B cell (primary cell): ENCODE data around the gene H2BW2. TPM values are rescaled to one million over a fixed set of nuclear protein-coding genes. Genes with fewer than 3 reads are reported as not detected.
"Not testable (repeated sequence)": the region's sequence is repeated elsewhere in the genome, so short reads cannot be mapped to it uniquely, and the experiment has no call there.

Experiments
- ATAC-seq: fragments of 200-7000 bp; cut with Tn5 transposase; one replicate; pipeline ENCODE4 v1.10.0; 2021; ENCODE audit warnings: low read depth, mild to moderate bottlenecking, moderate number of reproducible peaks, moderate library complexity
- CTCF ChIA-PET: fragments of 350-600 bp; sonication (Branson Sonifier 250); formaldehyde crosslinking; loops from one replicate; lab custom pipeline; 2021; ENCODE audit warnings: antibody characterized with exemption, inconsistent platforms; lab: Charles Lee
- POLR2A ChIA-PET: fragments of 350-600 bp; sonication (Branson Sonifier 250); formaldehyde crosslinking; loops from one replicate; lab custom pipeline; 2021; ENCODE audit warnings: antibody characterized with exemption; lab: Charles Lee
- DNase-seq: peaks from one replicate; pipeline ENCODE4 v3.0.0; 2013
- H2AFZ ChIP-seq: 2 replicates; pipeline ENCODE4 v1.6.1; 2012; ENCODE audit warnings: mild to moderate bottlenecking, low read depth, low read length; ENCODE audit not compliant: insufficient read depth, poor library complexity, severe bottlenecking
- H3K27ac ChIP-seq, 2 donors: 1 replicate in 1 of 2; 2 replicates in 1 of 2; pipeline ENCODE4 v1.5.1; 2012 to 2013; ENCODE audit warnings: low read length in 2 of 2, mild to moderate bottlenecking in 2 of 2, moderate library complexity in 1 of 2
- H3K27me3 ChIP-seq, 4 experiments: fragments of 200-600 bp in 1 of 4; sonication (generic) in 1 of 4; replicated peaks in 1 of 4; 1 replicate in 2 of 4; 2 replicates in 2 of 4; pipeline versions ENCODE4 v1.6.1 to v1.7.0; 2013 to 2016; ENCODE audit warnings: low read length in 3 of 4, mild to moderate bottlenecking in 2 of 4, mixed read lengths in 1 of 4, moderate library complexity in 1 of 4; ENCODE audit not compliant: insufficient read depth in 4 of 4, control insufficient read depth in 3 of 4; ENCODE audit errors: control extremely low read depth in 1 of 4
- H3K36me3 ChIP-seq, 2 experiments: replicated peaks in 1 of 2; 1 replicate in 1 of 2; 2 replicates in 1 of 2; pipeline versions ENCODE4 v1.6.1 to v1.7.1; 2013; ENCODE audit warnings: low read length in 1 of 2; ENCODE audit not compliant: insufficient read depth in 2 of 2, control insufficient read depth in 1 of 2; ENCODE audit errors: control extremely low read depth in 1 of 2, extremely low read depth in 1 of 2
- H3K4me1 ChIP-seq, 2 donors: fragments of 200-600 bp in 1 of 2; sonication (generic) in 1 of 2; 1 replicate in 1 of 2; 2 replicates in 1 of 2; pipeline versions ENCODE4 v1.5.1 to v1.6.1; 2013 to 2017; ENCODE audit warnings: low read length in 2 of 2; ENCODE audit not compliant: control insufficient read depth in 2 of 2, insufficient read depth in 2 of 2
- H3K4me2 ChIP-seq: replicated peaks from 2 replicates; pipeline ENCODE3; 2012; ENCODE audit warnings: mild to moderate bottlenecking, low read depth, low read length; ENCODE audit not compliant: poor library complexity, severe bottlenecking
- H3K4me3 ChIP-seq, 5 experiments: fragments of 200-600 bp in 1 of 5; sonication (generic) in 1 of 5; 1 replicate in 3 of 5; 2 replicates in 2 of 5; pipeline versions ENCODE4 v1.5.1 to v1.7.0; 2011 to 2016; ENCODE audit warnings: low read length in 4 of 5, mild to moderate bottlenecking in 4 of 5, low read depth in 2 of 5, control low read depth in 1 of 5, moderate library complexity in 1 of 5; ENCODE audit not compliant: insufficient read depth in 1 of 5; ENCODE audit errors: control extremely low read depth in 1 of 5, extremely low read depth in 1 of 5
- H3K79me2 ChIP-seq: fragments of 200-600 bp; sonication (generic); one replicate; pipeline ENCODE4 v1.6.0; 2016; ENCODE audit warnings: low read length; ENCODE audit not compliant: control insufficient read depth, insufficient read depth
- H3K9ac ChIP-seq: fragments of 200-600 bp; sonication (generic); 2 replicates; pipeline ENCODE4 v1.6.1; 2017; ENCODE audit warnings: mild to moderate bottlenecking, low read length, moderate library complexity
- H3K9me3 ChIP-seq, 3 donors: one replicate each; pipeline versions ENCODE4 v1.6.1 to v1.7.1; 2013; ENCODE audit warnings: low read length in 2 of 3; ENCODE audit not compliant: control insufficient read depth in 2 of 3, insufficient read depth in 1 of 3; ENCODE audit errors: control extremely low read depth in 1 of 3
- H4K20me1 ChIP-seq: 2 replicates; pipeline ENCODE4 v1.6.0; 2012; ENCODE audit warnings: mild to moderate bottlenecking, low read length; ENCODE audit not compliant: insufficient read depth, control insufficient read depth, poor library complexity, severe bottlenecking
- H3K27ac Mint-ChIP-seq: one replicate; pipeline ENCODE4 v1.8.0; 2021; ENCODE audit warnings: mixed read lengths
- H3K27me3 Mint-ChIP-seq: one replicate; pipeline ENCODE4 v1.8.0; 2021; ENCODE audit warnings: mixed read lengths
- H3K4me1 Mint-ChIP-seq: one replicate; pipeline ENCODE4 v1.8.0; 2021; ENCODE audit warnings: mixed read lengths
- H3K4me3 Mint-ChIP-seq: one replicate; pipeline ENCODE4 v1.8.0; 2021; ENCODE audit warnings: mixed read lengths
- H3K9me3 Mint-ChIP-seq: one replicate; pipeline ENCODE4 v1.8.0; 2022; ENCODE audit warnings: mixed read lengths; ENCODE audit not compliant: insufficient read depth
- EZH2 ChIP-seq: IDR thresholded peaks from 2 replicates; pipeline ENCODE4 v1.6.1; 2012; ENCODE audit warnings: borderline replicate concordance, low read depth, mild to moderate bottlenecking, moderate library complexity, low read length; ENCODE audit not compliant: insufficient read depth, poor library complexity, severe bottlenecking
- WGBS: methylation state at CpG from one replicate; pipeline ENCODE4 v1.1.5; 2013; ENCODE audit warnings: missing lambda C conversion rate; ENCODE audit not compliant: insufficient coverage; 5-methylcytosine and 5-hydroxymethylcytosine counted together
- intact Hi-C: fragments of 100-400 bp; cut with micrococcal nuclease; formaldehyde crosslinking; loops from one replicate; pipeline ENCODE4 v1.10.0; 2022
- polyA plus RNA-seq: library from polyadenylated mRNA; depleted of rRNA; stranded (reverse); fragments of >200 nt; gene quantifications from 2 replicates; pipeline ENCODE4 v1.2.3, GENCODE V29; 2012
- total RNA-seq, 2 donors: library from RNA; stranded (reverse); fragments of 120-200 nt in 1 of 2; gene quantifications; 1 replicate in 1 of 2; 2 replicates in 1 of 2; pipeline versions ENCODE4 v1.2.3 to v1.2.4, GENCODE V29; 2013 to 2022
- TF ChIP-seq, protein P1 (sequence below): fragments of 200-600 bp; IDR thresholded peaks from one replicate; pipeline ENCODE4 v1.8.0; 2022; ENCODE audit warnings: antibody characterized with exemption, mild to moderate bottlenecking

Gene H2BW2
- total and polyA plus RNA-seq, 2 donors (not counting 1 experiment from before 2014, with no cell fraction given) = not detected

DNA sequence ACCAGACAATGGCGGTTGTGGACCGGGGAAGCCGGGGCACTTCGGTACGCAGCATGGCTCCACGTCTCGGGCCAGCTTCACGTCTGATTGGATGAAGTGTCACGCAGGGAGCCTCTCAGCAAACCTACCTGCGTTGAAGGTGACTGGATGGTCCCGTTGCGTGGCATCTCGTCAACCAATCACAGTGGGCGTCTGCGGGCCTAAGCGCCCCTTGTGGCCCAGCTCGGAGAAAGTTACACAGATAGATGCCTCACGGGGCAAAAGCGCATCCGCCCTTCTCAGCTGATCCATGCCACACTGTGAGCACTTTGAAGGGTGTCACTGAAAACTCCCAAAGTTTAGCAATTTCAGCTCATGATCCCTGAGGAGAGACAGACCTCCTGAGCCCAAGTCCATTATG, 26.1 kb upstream of the H2BW2 start, which contains the start of gene H2BW1:
Gene H2BW1, minus strand, starts transcription at position 103 of the 400 bp plus-strand sequence. CDS start 132 bp downstream, outside the sequence.
- Histone ChIP-seq H2AFZ (no peak within 1 kb of the TSS), H3K27me3 (no peaks in the 10 kb centered on the region), H3K4me3 (no peak within 1 kb of the TSS), H4K20me1 (no peaks in the 10 kb centered on the region), H3K27ac (no peak within 1 kb of the TSS), H3K4me2 (no peak within 1 kb of the TSS), H3K9me3 (no peaks in the 10 kb centered on the region), H3K4me1 (no peaks in the 10 kb centered on the region), H3K36me3 (no peaks in the 10 kb centered on the region), H3K9ac (no peak within 1 kb of the TSS), H3K79me2 (no peaks in the 10 kb centered on the region)
- POLR2A ChIA-PET = no interaction called here
- Mint-ChIP-seq H3K9me3 (no peaks in the 10 kb centered on the region), H3K4me1 (no peaks in the 10 kb centered on the region), H3K4me3 (no peak within 1 kb of the TSS), H3K27me3 (no peaks in the 10 kb centered on the region), H3K27ac (no peak within 1 kb of the TSS)
- WGBS = 95% methylated on average over 12 of the region's 20 CpGs
- TF ChIP-seq, protein P1, sequence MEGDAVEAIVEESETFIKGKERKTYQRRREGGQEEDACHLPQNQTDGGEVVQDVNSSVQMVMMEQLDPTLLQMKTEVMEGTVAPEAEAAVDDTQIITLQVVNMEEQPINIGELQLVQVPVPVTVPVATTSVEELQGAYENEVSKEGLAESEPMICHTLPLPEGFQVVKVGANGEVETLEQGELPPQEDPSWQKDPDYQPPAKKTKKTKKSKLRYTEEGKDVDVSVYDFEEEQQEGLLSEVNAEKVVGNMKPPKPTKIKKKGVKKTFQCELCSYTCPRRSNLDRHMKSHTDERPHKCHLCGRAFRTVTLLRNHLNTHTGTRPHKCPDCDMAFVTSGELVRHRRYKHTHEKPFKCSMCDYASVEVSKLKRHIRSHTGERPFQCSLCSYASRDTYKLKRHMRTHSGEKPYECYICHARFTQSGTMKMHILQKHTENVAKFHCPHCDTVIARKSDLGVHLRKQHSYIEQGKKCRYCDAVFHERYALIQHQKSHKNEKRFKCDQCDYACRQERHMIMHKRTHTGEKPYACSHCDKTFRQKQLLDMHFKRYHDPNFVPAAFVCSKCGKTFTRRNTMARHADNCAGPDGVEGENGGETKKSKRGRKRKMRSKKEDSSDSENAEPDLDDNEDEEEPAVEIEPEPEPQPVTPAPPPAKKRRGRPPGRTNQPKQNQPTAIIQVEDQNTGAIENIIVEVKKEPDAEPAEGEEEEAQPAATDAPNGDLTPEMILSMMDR = no peak
- no peak for TF ChIP-seq EZH2
- CTCF ChIA-PET = no interaction called here
- ATAC-seq (no peak), DNase-seq (no peak)
- intact Hi-C loops = no loop called here

DNA sequence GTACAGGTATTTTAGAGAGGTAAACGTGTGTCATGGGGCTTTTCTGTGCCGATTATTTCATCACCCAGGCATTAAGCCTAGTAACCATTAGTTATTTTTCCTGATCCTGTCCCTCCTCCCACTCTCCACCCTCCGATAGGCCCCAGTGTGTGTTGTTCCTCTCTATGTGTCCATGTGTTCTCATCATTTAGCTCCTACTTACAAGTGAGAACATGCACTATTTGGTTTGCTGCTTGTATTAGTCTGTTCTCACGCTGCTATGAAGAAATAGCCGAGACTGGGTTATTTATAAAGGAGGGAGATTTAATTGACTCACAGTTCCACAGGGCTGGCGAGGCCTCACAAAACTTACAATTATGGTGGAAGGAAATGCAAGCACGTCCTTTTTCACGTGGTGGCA, 24.2 kb upstream of the H2BW2 start:
- H3K4me1 ChIP-seq, CTCF ChIA-PET, H4K20me1 ChIP-seq, H3K9me3 Mint-ChIP-seq, H3K4me3 ChIP-seq, H3K27ac ChIP-seq, H3K36me3 ChIP-seq, H3K79me2 ChIP-seq, H3K4me2 ChIP-seq, intact Hi-C loops, H3K4me3 Mint-ChIP-seq, H3K9ac ChIP-seq, H2AFZ ChIP-seq, H3K27ac Mint-ChIP-seq, H3K4me1 Mint-ChIP-seq, DNase-seq, POLR2A ChIA-PET, H3K9me3 ChIP-seq, ATAC-seq, H3K27me3 Mint-ChIP-seq, H3K27me3 ChIP-seq: not testable (repeated sequence)
- no CpG with 5 or more reads among the region's 8 CpGs for WGBS
